ENCODE data around the gene TMEM9.

Gene TMEM9

GRCh38 chr1:201104141-201104540 is 50.1 kb downstream of the TMEM9 start:
- DNase-seq (ENCODE audit: low spot score) = no peak

- no peak for DNase-seq (ENCODE audit: low spot score)
Measured at GRCh38 chr1:201103666-201104065, 50.6 kb downstream of the TMEM9 start.

GRCh38 chr1:201100169-201100930 is 53.9 kb downstream of the TMEM9 start:
- DNase-seq (ENCODE audit: low spot score) = no peak

GRCh38 chr1:201098992-201099677 is 55.1 kb downstream of the TMEM9 start:
- no peak for DNase-seq (ENCODE audit: low spot score)

GRCh38 chr1:201096977-201097856 is 57.1 kb downstream of the TMEM9 start:
- no peak for DNase-seq (ENCODE audit: low spot score)

- peak; percentile 16 for DNase-seq (ENCODE audit: low spot score)
Measured at GRCh38 chr1:201096041-201096461, 58.2 kb downstream of the TMEM9 start.

GRCh38 chr1:201095581-201095980 is 58.7 kb downstream of the TMEM9 start:
- peak; percentile 69 for DNase-seq (ENCODE audit: low spot score)

- DNase-seq (ENCODE audit: low spot score) = no peak
Measured at GRCh38 chr1:201094832-201095231, 59.4 kb downstream of the TMEM9 start.

GRCh38 chr1:201093962-201094361 is 60.3 kb downstream of the TMEM9 start:
- no peak for DNase-seq (ENCODE audit: low spot score)

GRCh38 chr1:201093561-201093960 is 60.7 kb downstream of the TMEM9 start:
- DNase-seq (ENCODE audit: low spot score) = no peak

GRCh38 chr1:201092738-201093137 is 61.5 kb downstream of the TMEM9 start:
- no peak for DNase-seq (ENCODE audit: low spot score)

- DNase-seq (ENCODE audit: low spot score) = no peak
Measured at GRCh38 chr1:201091256-201091655, 63.0 kb downstream of the TMEM9 start.

- DNase-seq (ENCODE audit: low spot score) = no peak
Measured at GRCh38 chr1:201090541-201090940, 63.7 kb downstream of the TMEM9 start.

GRCh38 chr1:201089596-201089995 is 64.7 kb downstream of the TMEM9 start:
- no peak for DNase-seq (ENCODE audit: low spot score)

- DNase-seq (ENCODE audit: low spot score) = no peak
Measured at GRCh38 chr1:201088901-201089525, 65.3 kb downstream of the TMEM9 start.

GRCh38 chr1:201088395-201088794 is 65.9 kb downstream of the TMEM9 start:
- DNase-seq (ENCODE audit: low spot score) = no peak

GRCh38 chr1:201085902-201086735 is 68.2 kb downstream of the TMEM9 start:
- peak; percentile 60 for DNase-seq (ENCODE audit: low spot score)
